Neuronal stem cell (in vitro differentiated cells): Measurements from ENCODE around the gene ATP6V1F.

ENCODE experiments used
- DNase-seq: peaks from one replicate; pipeline ENCODE4 v3.0.0-alpha.2; 2013; ENCODE audit warnings: low spot score
- H2AFZ ChIP-seq: one replicate; pipeline ENCODE4 v1.6.1; 2013; ENCODE audit warnings: mild to moderate bottlenecking, low read length, inconsistent platforms
- H2AK5ac ChIP-seq: 2 replicates; pipeline ENCODE4 v1.6.1; 2013; ENCODE audit warnings: low read depth, mild to moderate bottlenecking, inconsistent platforms, low read length, moderate library complexity, mixed read lengths
- H2BK120ac ChIP-seq: 2 replicates; pipeline ENCODE4 v1.6.1; 2013; ENCODE audit warnings: low read depth, mild to moderate bottlenecking, inconsistent platforms, low read length, moderate library complexity, mixed read lengths
- H2BK12ac ChIP-seq: one replicate; pipeline ENCODE4 v1.6.1; 2013; ENCODE audit warnings: low read length, inconsistent platforms
- H2BK15ac ChIP-seq: 2 replicates; pipeline ENCODE4 v1.6.1; 2013; ENCODE audit warnings: mild to moderate bottlenecking, low read length, inconsistent platforms, mixed read lengths
- H2BK5ac ChIP-seq: one replicate; pipeline ENCODE4 v1.6.1; 2013; ENCODE audit warnings: inconsistent platforms, mild to moderate bottlenecking, low read length, moderate library complexity
- H3K14ac ChIP-seq: one replicate; pipeline ENCODE4 v1.6.1; 2013; ENCODE audit warnings: low read length, inconsistent platforms
- H3K18ac ChIP-seq: 2 replicates; pipeline ENCODE4 v1.6.1; 2013; ENCODE audit warnings: low read length, inconsistent platforms
- H3K23ac ChIP-seq: 2 replicates; pipeline ENCODE4 v1.6.1; 2013; ENCODE audit warnings: low read depth, mild to moderate bottlenecking, mixed read lengths, low read length, inconsistent platforms; ENCODE audit not compliant: poor library complexity
- H3K27ac ChIP-seq: replicated peaks from 3 replicates; pipeline ENCODE4 v1.5.1; 2013; ENCODE audit warnings: low read length, inconsistent platforms
- H3K27me3 ChIP-seq, 3 experiments: 2 replicates each; pipeline ENCODE4 v1.6.1; 2013; ENCODE audit warnings: low read length in 3 of 3, mild to moderate bottlenecking in 2 of 3, inconsistent platforms in 1 of 3, low read depth in 1 of 3, mixed read lengths in 1 of 3, moderate library complexity in 1 of 3; ENCODE audit not compliant: control insufficient read depth in 3 of 3, insufficient read depth in 3 of 3
- H3K36me3 ChIP-seq, 2 donors: replicated peaks in 1 of 2; 2 replicates each; pipeline ENCODE4 v1.6.1; 2013; ENCODE audit warnings: low read length in 2 of 2; ENCODE audit not compliant: control insufficient read depth in 2 of 2, insufficient read depth in 2 of 2
- H3K4ac ChIP-seq: 2 replicates; pipeline ENCODE4 v1.6.1; 2013; ENCODE audit warnings: inconsistent platforms, mild to moderate bottlenecking, low read length, moderate library complexity
- H3K4me1 ChIP-seq, 2 donors: 1 replicate in 1 of 2; 2 replicates in 1 of 2; pipeline ENCODE4 v1.6.1; 2013; ENCODE audit warnings: low read length in 2 of 2, low read depth in 1 of 2; ENCODE audit not compliant: control insufficient read depth in 2 of 2, insufficient read depth in 1 of 2
- H3K4me2 ChIP-seq: one replicate; pipeline ENCODE4 v1.6.1; 2013; ENCODE audit warnings: mild to moderate bottlenecking, low read length, inconsistent platforms; ENCODE audit not compliant: insufficient read depth, poor library complexity, severe bottlenecking
- H3K4me3 ChIP-seq, 2 donors: 2 replicates each; pipeline ENCODE4 v1.5.1; 2013; ENCODE audit warnings: low read length in 2 of 2, mild to moderate bottlenecking in 2 of 2, inconsistent platforms in 1 of 2, moderate library complexity in 1 of 2
- H3K79me1 ChIP-seq: one replicate; pipeline ENCODE4 v1.6.1; 2013; ENCODE audit warnings: low read depth, mild to moderate bottlenecking, inconsistent platforms, low read length, moderate library complexity
- H3K9ac ChIP-seq: one replicate; pipeline ENCODE4 v1.6.1; 2013; ENCODE audit warnings: mild to moderate bottlenecking, low read depth, low read length, inconsistent platforms; ENCODE audit not compliant: poor library complexity
- H3K9me3 ChIP-seq, 2 donors: replicated peaks in 1 of 2; 2 replicates each; pipeline versions ENCODE3 to v1.6.1; 2013; ENCODE audit warnings: low read length in 2 of 2, mild to moderate bottlenecking in 2 of 2, inconsistent platforms in 1 of 2, low read depth in 1 of 2, mixed read lengths in 1 of 2, moderate library complexity in 1 of 2; ENCODE audit not compliant: control insufficient read depth in 2 of 2, insufficient read depth in 1 of 2
- H4K8ac ChIP-seq: one replicate; pipeline ENCODE4 v1.6.1; 2013; ENCODE audit warnings: low read depth, mild to moderate bottlenecking, inconsistent platforms, low read length, moderate library complexity
- H4K91ac ChIP-seq: one replicate; pipeline ENCODE4 v1.6.1; 2013; ENCODE audit warnings: low read length, low read depth, mild to moderate bottlenecking, inconsistent platforms; ENCODE audit not compliant: poor library complexity
- WGBS, 2 donors: extraction: QIAGEN DNeasy Blood & Tissue Kit; methylation state at CpG; one replicate each; pipeline ENCODE4 v1.1.7; 2013; ENCODE audit warnings: missing lambda C conversion rate in 2 of 2, mixed read lengths in 1 of 2; ENCODE audit not compliant: insufficient read length in 2 of 2, insufficient replicate concordance in 1 of 2; ENCODE audit errors: extremely low coverage in 2 of 2; 5-methylcytosine and 5-hydroxymethylcytosine counted together

The ATP6V1F gene

DNA sequence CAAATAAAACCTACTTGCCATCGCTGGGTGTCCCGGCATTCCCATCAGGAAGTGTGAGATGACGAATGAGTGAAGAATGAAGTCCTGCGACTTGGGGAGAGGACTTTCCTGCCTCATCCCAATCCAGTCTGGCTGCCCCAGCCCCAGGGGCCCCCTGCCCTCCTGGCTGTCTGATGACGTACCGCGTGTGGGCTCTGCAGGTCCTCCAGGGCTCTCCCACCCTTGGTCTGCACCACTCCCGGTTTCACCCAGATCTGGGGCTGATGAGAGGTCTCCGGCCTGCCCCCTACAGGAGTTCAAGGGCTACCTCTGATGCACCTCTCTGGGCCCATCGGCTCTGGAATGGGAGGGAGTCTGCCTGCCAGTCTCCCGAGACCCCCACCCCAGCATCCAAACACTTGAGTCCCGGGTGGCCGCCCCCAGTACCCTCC lies 9.8 kb downstream of the ATP6V1F start:
- H2BK12ac ChIP-seq = no peak overlapping the region
- no peaks in the 10 kb centered on the region for H3K36me3 ChIP-seq
- H3K4me1 ChIP-seq = peaks cover 0 to 11% of the 10 kb centered on the region in 2 donors
- no peak overlapping the region for H2BK120ac ChIP-seq
- no peaks in the 10 kb centered on the region for H3K9me3 ChIP-seq
- no peak overlapping the region for H2AFZ ChIP-seq
- no peak overlapping the region for H3K4me2 ChIP-seq
- no peak overlapping the region for H3K9ac ChIP-seq
- no peak overlapping the region for H3K14ac ChIP-seq
- H2BK15ac ChIP-seq = no peak overlapping the region
- H4K91ac ChIP-seq = no peak overlapping the region
- no CpG with 5 or more reads among the region's 13 CpGs for WGBS, 2 donors
- H3K18ac ChIP-seq = no peak overlapping the region
- H3K79me1 ChIP-seq = no peaks in the 10 kb centered on the region
- DNase-seq = no peak
- H3K4ac ChIP-seq = no peak overlapping the region
- no peak overlapping the region for H3K4me3 ChIP-seq
- peaks cover 0 to 49% (median 38%) of the 10 kb centered on the region in 3 experiments for H3K27me3 ChIP-seq
- H3K27ac ChIP-seq = no peak overlapping the region
- H3K23ac ChIP-seq = no peak overlapping the region
- H4K8ac ChIP-seq = no peak overlapping the region
- no peak overlapping the region for H2BK5ac ChIP-seq
- no peak overlapping the region for H2AK5ac ChIP-seq

DNA sequence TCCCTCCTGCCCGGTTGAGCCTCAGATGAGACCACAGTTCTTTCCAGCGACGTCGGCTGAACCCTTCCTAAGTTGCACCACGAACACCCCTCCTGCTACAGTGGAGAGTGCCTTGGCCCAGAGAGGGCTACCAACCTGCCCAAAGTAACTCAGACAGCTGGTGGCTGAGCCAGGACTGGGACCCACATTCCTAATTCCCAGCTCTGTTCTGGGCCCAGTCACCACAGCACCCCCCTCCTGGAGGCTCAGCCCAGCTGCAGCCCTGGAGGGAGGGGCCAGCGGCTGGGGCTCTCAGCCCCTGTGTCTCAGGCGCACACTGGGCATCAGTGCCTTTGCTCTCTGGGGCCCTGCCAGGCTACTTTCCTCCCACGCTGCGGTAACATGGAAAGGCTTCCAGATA lies 10.6 kb downstream of the ATP6V1F start:
- H3K36me3 ChIP-seq = no peaks in the 10 kb centered on the region
- H3K9ac ChIP-seq = no peak overlapping the region
- no peak overlapping the region for H3K18ac ChIP-seq
- no peak overlapping the region for H2BK12ac ChIP-seq
- whole genome bisulfite sequencing, 2 donors = no CpG with 5 or more reads among the region's 9 CpGs
- H2AFZ ChIP-seq = no peak overlapping the region
- H3K14ac ChIP-seq = no peak overlapping the region
- H4K91ac ChIP-seq = no peak overlapping the region
- H3K4me2 ChIP-seq = no peak overlapping the region
- H3K4ac ChIP-seq = no peak overlapping the region
- H2BK15ac ChIP-seq = no peak overlapping the region
- no peak for DNase-seq
- peaks cover 0 to 49% (median 32%) of the 10 kb centered on the region in 3 experiments for H3K27me3 ChIP-seq
- H3K23ac ChIP-seq = no peak overlapping the region
- H3K79me1 ChIP-seq = no peaks in the 10 kb centered on the region
- H2BK5ac ChIP-seq = no peak overlapping the region
- no peak overlapping the region for H3K27ac ChIP-seq
- H3K9me3 ChIP-seq = no peaks in the 10 kb centered on the region
- H2BK120ac ChIP-seq = no peak overlapping the region
- peaks cover 0 to 9% of the 10 kb centered on the region in 2 donors for H3K4me1 ChIP-seq
- no peak overlapping the region for H3K4me3 ChIP-seq
- H2AK5ac ChIP-seq = no peak overlapping the region
- no peak overlapping the region for H4K8ac ChIP-seq

- Histone ChIP-seq H4K91ac (no peak overlapping the region), H2AFZ (no peak overlapping the region), H3K79me1 (no peaks in the 10 kb centered on the region), H3K27me3 (peaks cover 0 to 49% (median 20%) of the 10 kb centered on the region in 3 experiments), H3K9me3 (no peaks in the 10 kb centered on the region), H2BK12ac (no peak overlapping the region), H2BK5ac (no peak overlapping the region), H3K36me3 (no peaks in the 10 kb centered on the region), H3K4me3 (no peak overlapping the region), H3K27ac (no peak overlapping the region), H2BK15ac (peak overlapping the region; percentile 39), H4K8ac (no peak overlapping the region), H3K23ac (peak overlapping the region; percentile 75), H3K4ac (no peak overlapping the region), H3K9ac (peak overlapping the region; percentile 54), H3K4me2 (no peak overlapping the region), H3K14ac (peak overlapping the region; percentile 40), H3K18ac (peak overlapping the region; percentile 51), H3K4me1 (peaks cover 0 to 2% of the 10 kb centered on the region in 2 donors), H2AK5ac (peak overlapping the region; percentile 88), H2BK120ac (peak overlapping the region; percentile 40)
- no CpG with 5 or more reads among the region's 22 CpGs for WGBS, 2 donors
- no peak for DNase-seq
Measured at GRCh38 chr7:128874140-128875031, 11.7 kb downstream of the ATP6V1F start.

GRCh38 chr7:128875523-128875948 lies 12.9 kb downstream of the ATP6V1F start:
- Histone ChIP-seq H3K27ac (no peak overlapping the region), H4K91ac (no peak overlapping the region), H3K9ac (no peak overlapping the region), H3K23ac (no peak overlapping the region), H3K4me2 (no peak overlapping the region), H3K18ac (no peak overlapping the region), H2BK12ac (no peak overlapping the region), H3K14ac (no peak overlapping the region), H3K4ac (no peak overlapping the region), H2BK120ac (no peak overlapping the region), H2BK15ac (no peak overlapping the region), H2AFZ (no peak overlapping the region), H3K4me3 (no peak overlapping the region), H4K8ac (no peak overlapping the region), H2BK5ac (no peak overlapping the region), H3K27me3 (peaks cover 0 to 42% (median 9%) of the 10 kb centered on the region in 3 experiments), H3K79me1 (no peaks in the 10 kb centered on the region), H2AK5ac (no peak overlapping the region), H3K9me3 (no peaks in the 10 kb centered on the region), H3K4me1 (peaks cover 4 to 6% of the 10 kb centered on the region in 2 donors), H3K36me3 (no peaks in the 10 kb centered on the region)
- no CpG with 5 or more reads among the region's 8 CpGs for WGBS, 2 donors
- no peak for DNase-seq
